Epithelial cell of proximal tubule (primary cell): ENCODE data around the gene PNKP. TPM values are rescaled to one million over a fixed set of nuclear protein-coding genes. Genes with fewer than 3 reads are reported as not detected.

Source experiments
- DNase-seq: peaks from one replicate; pipeline ENCODE4 v3.0.0-alpha.2; 2011; ENCODE audit warnings: low read depth
- H3K4me3 ChIP-seq: 2 replicates; pipeline ENCODE4 v1.5.1; 2011; ENCODE audit warnings: low read depth, mild to moderate bottlenecking, low read length
- total RNA-seq: library from RNA; depleted of rRNA; stranded (reverse); fragments of >200 nt; gene quantifications from 2 replicates; pipeline ENCODE4 v1.2.3, GENCODE V29; 2015
- TF ChIP-seq, protein P1 (sequence below): conservative IDR thresholded peaks from 2 replicates; pipeline ENCODE4 v1.5.1; 2012; ENCODE audit warnings: low read depth, mild to moderate bottlenecking, low read length

The PNKP gene
- total RNA-seq, 1 donor from 2014 or later: 71.6 TPM

DNA sequence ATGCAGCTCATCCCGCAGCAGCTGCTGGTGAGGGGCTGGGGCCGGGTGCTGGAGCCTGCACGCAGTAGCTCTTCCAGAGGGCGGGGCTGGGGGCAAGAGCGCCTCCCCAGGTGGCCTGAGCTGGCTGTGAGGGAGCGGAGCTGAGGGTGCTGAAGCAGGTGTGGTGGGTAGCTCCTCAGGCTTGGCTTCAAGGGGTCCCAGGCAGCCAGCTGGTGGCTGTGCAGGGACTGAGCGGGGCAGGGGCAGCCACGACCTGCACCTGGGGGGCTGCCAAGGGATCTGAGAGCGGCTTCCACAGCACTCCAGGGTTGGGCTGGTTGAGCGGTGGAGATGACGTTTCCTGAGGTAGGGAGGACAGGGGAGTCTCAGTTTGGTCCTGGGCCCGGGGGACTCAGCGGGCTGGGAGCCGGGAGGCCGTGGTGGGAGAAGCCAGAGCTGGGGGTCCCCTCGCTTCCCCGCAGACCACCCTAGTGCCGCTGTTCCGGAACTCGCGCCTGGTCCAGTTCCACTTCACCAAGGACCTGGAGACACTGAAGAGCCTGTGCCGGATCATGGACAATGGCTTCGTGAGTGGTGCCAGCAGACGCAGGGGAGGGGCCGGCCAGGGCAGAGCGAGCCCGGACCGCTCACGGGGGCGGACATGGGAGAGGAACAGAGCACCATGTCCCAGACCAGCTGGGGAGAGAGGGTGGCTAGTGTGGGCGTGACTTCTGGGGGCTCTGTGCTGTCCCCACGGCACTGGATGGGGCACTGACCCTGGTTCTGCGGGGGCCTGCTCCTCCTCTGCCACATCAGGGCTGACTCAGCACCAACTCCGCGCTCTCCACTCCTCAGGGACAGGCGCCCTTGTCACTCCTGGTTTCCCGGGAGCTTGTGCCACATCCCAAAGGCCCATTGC is 9.0 kb downstream of the PNKP start:
- H3K4me3 ChIP-seq: no peak overlapping the region
- no peak for DNase-seq
- TF ChIP-seq, protein P1, sequence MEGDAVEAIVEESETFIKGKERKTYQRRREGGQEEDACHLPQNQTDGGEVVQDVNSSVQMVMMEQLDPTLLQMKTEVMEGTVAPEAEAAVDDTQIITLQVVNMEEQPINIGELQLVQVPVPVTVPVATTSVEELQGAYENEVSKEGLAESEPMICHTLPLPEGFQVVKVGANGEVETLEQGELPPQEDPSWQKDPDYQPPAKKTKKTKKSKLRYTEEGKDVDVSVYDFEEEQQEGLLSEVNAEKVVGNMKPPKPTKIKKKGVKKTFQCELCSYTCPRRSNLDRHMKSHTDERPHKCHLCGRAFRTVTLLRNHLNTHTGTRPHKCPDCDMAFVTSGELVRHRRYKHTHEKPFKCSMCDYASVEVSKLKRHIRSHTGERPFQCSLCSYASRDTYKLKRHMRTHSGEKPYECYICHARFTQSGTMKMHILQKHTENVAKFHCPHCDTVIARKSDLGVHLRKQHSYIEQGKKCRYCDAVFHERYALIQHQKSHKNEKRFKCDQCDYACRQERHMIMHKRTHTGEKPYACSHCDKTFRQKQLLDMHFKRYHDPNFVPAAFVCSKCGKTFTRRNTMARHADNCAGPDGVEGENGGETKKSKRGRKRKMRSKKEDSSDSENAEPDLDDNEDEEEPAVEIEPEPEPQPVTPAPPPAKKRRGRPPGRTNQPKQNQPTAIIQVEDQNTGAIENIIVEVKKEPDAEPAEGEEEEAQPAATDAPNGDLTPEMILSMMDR: no peak

DNA sequence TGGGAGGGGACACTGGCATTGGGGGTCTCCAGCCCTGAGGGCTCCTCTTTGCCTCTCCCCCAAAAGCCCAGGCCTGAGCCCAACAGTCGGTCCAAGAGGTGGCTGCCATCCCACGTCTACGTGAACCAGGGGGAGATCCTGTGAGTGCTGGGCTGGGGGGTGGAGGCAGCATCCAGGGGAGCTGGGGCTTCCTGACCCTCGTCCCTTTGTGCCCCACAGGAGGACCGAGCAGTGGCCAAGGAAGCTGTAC is 9.6 kb downstream of the PNKP start:
- no peak overlapping the region for H3K4me3 ChIP-seq
- TF ChIP-seq, protein P1: no peak
- DNase-seq: no peak

DNA sequence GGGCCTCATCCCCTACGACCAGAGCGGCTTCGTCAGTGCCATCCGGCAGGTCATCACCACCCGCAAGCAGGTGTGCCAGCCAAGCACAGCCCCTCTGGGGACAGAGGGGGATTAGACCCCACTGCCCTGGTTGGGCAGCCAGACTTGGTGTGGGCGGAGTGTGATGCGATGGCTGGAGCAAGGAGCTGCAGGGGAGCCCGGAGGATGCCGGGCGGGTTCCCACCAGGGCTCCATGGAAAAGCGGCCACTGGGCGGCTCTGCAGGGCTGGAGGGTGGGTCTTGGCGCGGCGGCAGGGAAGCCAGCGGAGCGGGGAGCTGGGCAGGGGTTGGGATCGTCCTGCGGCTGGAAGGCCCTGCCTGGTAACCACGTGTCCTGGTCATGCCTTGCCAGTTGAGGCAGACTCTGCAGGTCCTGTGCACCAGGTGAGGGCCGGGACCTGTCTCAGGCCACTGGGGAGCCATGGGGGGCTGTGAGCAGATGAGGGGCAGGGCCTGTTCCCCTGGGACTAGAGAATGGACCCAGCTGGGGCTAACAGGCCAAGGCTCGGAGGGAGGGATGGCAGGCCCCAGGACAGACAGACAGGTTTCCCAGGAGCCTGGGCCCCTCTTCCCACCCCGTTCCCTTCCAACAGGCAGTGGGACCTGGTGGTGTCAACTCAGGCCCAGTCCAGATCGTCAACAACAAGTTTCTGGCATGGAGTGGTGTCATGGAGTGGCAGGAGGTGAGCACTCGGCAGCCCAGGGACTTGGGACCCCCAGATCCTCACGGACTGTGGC is 10.1 kb downstream of the PNKP start:
- TF ChIP-seq, protein P1: no peak
- DNase-seq: no peak
- no peak overlapping the region for H3K4me3 ChIP-seq

DNA sequence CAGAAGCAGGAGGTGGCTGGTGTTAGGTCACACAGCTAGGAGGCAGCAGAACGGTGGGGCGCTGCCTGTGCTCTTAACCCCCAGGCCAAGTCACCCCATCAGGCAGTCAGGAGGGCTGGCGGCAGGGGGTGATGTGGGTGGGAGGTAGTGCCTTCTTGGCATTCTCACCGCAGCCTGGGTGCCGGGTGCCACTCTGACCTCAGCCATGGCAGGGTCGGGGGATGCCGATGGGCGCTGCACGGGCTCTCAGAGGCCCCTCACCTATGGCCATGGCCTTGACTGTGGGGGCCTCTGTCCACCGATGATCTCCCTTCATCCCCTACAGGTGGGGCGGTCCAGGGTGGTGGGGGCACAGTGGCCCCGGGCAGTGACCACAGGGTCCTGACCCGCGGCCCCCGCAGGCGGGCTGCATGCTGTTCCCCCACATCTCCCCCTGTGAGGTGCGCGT is 10.8 kb downstream of the PNKP start:
- DNase-seq: no peak
- no peak overlapping the region for H3K4me3 ChIP-seq
- TF ChIP-seq, protein P1: no peak

DNA sequence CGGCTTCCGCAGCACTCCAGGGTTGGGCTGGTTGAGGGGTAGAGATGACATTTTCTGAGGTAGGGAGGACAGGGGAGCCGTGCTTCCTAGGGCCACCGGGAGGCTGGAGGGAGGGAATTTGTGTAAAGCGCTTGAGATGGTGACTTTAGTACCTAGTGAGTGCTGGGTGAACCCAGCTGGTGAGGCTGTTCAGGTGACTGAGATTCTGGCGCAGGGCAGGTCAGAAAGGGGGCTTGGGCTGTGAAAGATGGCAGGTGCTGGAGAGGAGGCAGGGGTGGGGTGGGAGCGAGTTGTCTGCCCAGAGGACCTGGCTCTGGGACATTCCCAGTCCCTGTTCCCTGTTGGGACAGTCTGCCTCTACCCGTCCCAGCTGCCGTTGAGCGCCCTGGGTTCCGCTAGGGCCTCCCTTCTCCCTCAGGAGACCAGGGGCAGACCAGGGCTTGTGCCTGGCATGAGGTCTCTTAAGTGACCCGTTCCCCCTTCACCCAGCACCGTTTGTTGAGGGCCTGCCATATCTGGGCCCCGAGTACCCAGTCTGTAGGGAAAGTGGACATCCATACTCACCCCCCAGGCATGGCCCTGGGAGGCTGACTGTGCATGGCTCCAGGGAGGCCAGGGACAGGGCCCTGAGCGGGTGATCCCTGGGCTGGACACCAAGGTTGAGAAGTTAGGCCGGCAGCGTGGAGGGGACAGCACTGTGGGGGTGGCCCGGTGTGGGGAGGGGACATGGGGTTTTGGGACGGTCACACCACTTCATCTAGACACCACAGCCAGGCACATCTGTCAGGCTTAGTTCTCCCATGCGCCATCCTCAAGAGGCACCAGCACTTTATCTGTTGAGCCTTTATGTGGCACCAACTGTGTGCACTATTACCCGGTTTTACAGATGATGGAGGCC is 11.5 kb downstream of the PNKP start:
- H3K4me3 ChIP-seq: no peak overlapping the region
- TF ChIP-seq, protein P1: no peak
- no peak for DNase-seq

DNA sequence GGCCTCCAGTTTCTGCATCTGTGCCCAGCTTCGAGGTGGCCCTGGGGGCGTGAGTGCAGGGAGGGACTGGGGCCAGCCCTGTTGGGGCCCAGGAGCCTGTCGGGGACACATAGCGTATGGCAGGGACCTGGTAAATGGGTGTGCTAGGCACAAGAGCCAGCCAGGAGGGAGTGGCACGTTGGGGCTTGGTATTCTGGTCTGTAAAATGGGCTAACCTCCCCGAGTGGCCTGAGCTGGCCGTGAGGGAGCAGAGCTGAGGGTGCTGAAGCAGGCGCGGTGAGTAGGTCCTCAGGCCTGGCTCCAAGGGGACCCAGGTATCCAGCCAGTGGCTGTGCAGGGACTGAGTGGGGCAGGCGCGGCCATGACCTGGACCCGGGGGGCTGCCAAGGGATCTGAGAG is 12.1 kb downstream of the PNKP start:
- DNase-seq: no peak
- no peak overlapping the region for H3K4me3 ChIP-seq
- TF ChIP-seq, protein P1: no peak
